Astrocyte of the cerebellum (primary cell): ENCODE measurements around the gene PRKCB.

ENCODE experiments used
- DNase-seq: peaks from one replicate; pipeline ENCODE4 v3.0.0-alpha.2; 2011; ENCODE audit warnings: low read depth
- H3K4me3 ChIP-seq: 2 replicates; pipeline ENCODE4 v1.5.1; 2011; ENCODE audit warnings: mild to moderate bottlenecking, low read depth, low read length, moderate library complexity
- in situ Hi-C: cut with HindIII; loops from 2 replicates; pipeline ENCODE4 v1.10.0; 2017; ENCODE audit warnings: low sequenced_read_pairs
- TF ChIP-seq, protein P1 (sequence below): IDR thresholded peaks from 2 replicates; pipeline ENCODE4 v1.5.1; 2012; ENCODE audit warnings: low read length, low read depth, moderate library complexity, mild to moderate bottlenecking; ENCODE audit errors: missing control alignments

The PRKCB gene

DNA sequence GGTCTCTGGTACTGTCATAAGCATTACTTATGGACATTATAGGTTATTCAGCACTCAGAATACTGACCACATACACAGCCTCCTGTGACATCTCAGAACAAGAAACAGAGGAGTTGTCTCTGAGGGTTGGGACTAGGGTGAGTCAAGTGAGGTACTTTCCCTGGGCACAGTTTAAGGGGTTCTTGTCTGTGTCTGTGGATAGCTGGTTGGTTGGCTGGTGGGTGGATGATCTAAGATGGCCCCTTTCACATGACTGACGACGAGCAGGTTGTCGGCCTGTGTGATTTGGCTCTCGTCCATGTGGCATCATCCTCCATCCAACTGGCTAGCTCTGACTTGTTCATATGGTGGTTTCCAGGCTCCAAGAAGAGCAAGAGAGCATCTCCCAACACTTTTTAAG lies 163.9 kb downstream of the PRKCB start:
- DNase-seq, result no peak
- TF ChIP-seq, protein P1, sequence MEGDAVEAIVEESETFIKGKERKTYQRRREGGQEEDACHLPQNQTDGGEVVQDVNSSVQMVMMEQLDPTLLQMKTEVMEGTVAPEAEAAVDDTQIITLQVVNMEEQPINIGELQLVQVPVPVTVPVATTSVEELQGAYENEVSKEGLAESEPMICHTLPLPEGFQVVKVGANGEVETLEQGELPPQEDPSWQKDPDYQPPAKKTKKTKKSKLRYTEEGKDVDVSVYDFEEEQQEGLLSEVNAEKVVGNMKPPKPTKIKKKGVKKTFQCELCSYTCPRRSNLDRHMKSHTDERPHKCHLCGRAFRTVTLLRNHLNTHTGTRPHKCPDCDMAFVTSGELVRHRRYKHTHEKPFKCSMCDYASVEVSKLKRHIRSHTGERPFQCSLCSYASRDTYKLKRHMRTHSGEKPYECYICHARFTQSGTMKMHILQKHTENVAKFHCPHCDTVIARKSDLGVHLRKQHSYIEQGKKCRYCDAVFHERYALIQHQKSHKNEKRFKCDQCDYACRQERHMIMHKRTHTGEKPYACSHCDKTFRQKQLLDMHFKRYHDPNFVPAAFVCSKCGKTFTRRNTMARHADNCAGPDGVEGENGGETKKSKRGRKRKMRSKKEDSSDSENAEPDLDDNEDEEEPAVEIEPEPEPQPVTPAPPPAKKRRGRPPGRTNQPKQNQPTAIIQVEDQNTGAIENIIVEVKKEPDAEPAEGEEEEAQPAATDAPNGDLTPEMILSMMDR, result no peak
- no peak overlapping the region for H3K4me3 ChIP-seq
- in situ Hi-C loops, result no loop called here

DNA sequence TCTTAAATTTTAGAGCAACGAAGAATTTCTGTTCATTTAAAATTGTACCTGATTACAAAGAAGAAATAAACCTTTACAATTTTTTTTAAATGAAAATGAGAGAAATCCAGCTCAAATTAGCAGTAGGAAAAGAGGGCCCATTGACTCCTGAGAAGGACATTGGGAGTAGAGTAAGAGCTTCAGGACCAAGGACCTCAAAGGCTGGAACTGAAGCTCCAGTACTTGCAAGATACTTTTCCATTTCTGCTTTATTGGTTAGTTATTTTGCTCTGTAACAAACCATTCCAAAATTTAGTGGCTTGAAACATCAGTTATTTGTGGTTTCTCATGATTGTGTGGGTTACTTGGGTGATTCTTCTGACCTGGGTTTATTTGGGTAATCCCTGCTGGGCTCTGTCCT lies 165.9 kb downstream of the PRKCB start:
- no peak overlapping the region for H3K4me3 ChIP-seq
- TF ChIP-seq, protein P1, result no peak
- no peak for DNase-seq
- in situ Hi-C loops, result no loop called here

DNA sequence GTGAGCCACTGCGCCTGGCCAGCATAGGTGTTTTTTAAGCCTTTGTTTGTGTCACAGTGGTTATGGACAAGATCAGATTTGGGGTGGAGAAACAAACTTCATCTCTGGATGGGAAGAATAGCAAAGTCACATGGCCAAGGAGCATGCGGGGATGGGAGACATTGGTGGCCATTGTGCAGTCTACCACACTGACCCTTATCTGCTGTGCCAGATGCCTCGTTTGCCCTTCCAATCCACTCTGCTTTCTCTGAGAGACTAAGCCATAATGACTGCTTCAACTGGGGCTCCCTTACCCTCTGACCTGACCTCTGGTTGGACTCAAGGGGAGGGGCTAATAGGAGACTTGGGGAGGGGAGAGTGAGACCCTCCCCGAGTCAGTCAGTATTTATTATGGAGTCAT lies 166.8 kb downstream of the PRKCB start:
- no peak overlapping the region for H3K4me3 ChIP-seq
- TF ChIP-seq, protein P1, result no peak
- DNase-seq, result no peak
- in situ Hi-C loops, result no loop called here

DNA sequence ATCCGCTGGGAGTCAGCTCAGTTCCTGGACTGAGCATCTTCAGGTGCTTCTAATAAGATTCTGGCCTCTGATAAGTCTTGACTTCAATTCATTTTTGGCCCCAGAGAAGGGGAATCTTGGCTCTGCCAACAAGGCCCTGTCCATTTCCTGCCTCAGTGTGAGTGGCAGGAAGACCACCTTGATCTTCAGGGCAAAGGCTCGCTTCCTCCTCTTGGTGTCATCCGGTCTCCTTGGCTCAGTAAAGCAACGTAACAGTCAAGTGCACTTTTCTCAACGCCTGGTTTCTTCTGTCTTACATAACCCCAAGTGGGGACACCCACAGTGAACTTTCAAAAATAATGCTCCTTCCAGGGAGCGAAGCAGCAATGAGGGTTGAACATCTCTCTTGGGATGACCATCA lies 169.8 kb downstream of the PRKCB start:
- no peak for DNase-seq
- TF ChIP-seq, protein P1, result no peak
- H3K4me3 ChIP-seq, result no peak overlapping the region
- in situ Hi-C loops, result no loop called here

DNA sequence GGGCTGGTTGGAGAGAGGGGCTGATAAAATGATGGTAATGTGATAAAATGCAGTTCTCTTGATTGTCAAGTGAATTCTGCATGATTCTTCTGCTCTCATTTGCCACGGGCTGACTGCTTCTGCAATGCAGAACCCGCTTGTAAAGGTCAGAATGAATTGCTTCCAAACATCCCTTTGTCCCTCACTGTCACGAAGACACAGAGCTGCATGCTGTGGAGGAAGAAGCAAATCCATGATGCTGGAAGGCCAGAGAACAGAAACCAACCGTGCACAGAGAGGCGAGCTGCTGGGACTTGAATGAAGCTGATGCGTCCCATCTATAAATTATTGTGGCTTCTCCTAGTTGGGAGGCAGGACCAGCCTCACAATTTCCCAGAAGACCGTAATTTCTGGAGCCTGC lies 171.6 kb downstream of the PRKCB start:
- TF ChIP-seq, protein P1, result no peak
- in situ Hi-C loops, result no loop called here
- no peak overlapping the region for H3K4me3 ChIP-seq
- DNase-seq, result no peak

DNA sequence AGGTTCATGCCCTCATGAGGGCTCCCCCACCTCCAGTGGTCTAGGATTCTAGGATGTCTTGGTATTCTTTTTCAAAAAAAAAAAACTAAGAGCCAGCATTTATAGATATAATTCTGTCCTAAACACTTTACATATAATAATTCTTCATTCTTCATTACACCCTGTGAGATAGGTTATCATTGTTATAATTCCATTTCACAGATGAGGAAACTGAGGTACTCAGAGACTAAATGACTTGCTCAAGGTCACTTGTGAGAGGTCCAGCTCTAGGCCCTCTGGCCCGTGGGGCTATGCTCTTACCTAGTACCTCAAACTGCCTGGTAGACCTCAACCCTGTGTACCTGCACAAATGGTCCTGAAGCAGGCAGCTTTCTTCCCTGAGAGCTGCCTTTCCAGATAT lies 172.2 kb downstream of the PRKCB start:
- no peak for DNase-seq
- no peak overlapping the region for H3K4me3 ChIP-seq
- TF ChIP-seq, protein P1, result no peak
- in situ Hi-C loops, result no loop called here

DNA sequence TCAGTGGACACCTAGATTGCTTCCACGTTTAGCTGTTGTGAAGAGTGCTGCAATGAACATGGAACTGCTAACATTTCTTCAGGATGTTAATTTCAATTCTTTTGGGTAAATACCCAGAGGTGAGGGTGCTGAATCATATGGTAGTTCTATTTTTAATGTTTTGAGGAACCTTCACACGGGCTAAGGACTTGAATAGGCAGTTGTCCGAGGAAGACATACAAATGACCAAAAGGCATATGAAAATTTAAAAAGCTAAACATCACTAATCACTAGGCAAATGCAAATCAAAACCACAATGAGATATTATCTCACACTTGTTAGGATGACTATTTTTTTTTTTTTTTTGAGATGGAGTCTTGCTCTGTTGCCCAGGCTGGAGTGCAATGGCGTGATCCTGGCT lies 173.3 kb downstream of the PRKCB start:
- TF ChIP-seq, protein P1, result no peak
- in situ Hi-C loops, result no loop called here
- DNase-seq, result no peak
- no peak overlapping the region for H3K4me3 ChIP-seq
